SU-DHL-6 (cell line): ENCODE results near the gene SOX18.

Experiments used
- EZH2phosphoT487 ChIP-seq: fragments of 200-600 bp; sonication (generic), shearing (Covaris generic); conservative IDR thresholded peaks from 2 replicates; pipeline ENCODE4 v1.6.1; 2018; ENCODE audit warnings: mild to moderate bottlenecking, antibody characterized with exemption, low read length, moderate library complexity, mixed read lengths
- TF ChIP-seq, protein P1 (sequence below): fragments of 200-600 bp; sonication (generic); IDR thresholded peaks from one replicate; pipeline ENCODE4 v1.5.1; 2017; ENCODE audit warnings: antibody characterized with exemption, mild to moderate bottlenecking, low read length, moderate library complexity; ENCODE audit not compliant: insufficient read depth, poor library complexity, severe bottlenecking

- TF ChIP-seq, protein P1, sequence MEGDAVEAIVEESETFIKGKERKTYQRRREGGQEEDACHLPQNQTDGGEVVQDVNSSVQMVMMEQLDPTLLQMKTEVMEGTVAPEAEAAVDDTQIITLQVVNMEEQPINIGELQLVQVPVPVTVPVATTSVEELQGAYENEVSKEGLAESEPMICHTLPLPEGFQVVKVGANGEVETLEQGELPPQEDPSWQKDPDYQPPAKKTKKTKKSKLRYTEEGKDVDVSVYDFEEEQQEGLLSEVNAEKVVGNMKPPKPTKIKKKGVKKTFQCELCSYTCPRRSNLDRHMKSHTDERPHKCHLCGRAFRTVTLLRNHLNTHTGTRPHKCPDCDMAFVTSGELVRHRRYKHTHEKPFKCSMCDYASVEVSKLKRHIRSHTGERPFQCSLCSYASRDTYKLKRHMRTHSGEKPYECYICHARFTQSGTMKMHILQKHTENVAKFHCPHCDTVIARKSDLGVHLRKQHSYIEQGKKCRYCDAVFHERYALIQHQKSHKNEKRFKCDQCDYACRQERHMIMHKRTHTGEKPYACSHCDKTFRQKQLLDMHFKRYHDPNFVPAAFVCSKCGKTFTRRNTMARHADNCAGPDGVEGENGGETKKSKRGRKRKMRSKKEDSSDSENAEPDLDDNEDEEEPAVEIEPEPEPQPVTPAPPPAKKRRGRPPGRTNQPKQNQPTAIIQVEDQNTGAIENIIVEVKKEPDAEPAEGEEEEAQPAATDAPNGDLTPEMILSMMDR, result no peak
- TF ChIP-seq EZH2phosphoT487, result no peak
Measured at GRCh38 chr20:64077876-64078551, 28.6 kb upstream of the SOX18 start.
